HG03280 (cell line): ENCODE measurements around the gene IVD.

Source experiments
- ATAC-seq: cut with Tn5 transposase; IDR thresholded peaks from one replicate; pipeline ENCODE4 v1.9.1; 2021; ENCODE audit warnings: mild to moderate bottlenecking, moderate library complexity; ENCODE audit not compliant: unreplicated experiment

The IVD gene

GRCh38 chr15:40405501-40406381 lies at the start of gene IVD:
TSS of gene IVD (plus strand) at chr15:40405795. CDS start at chr15:40405828, 33 bp downstream.
- ATAC-seq, result peak; percentile 81

DNA sequence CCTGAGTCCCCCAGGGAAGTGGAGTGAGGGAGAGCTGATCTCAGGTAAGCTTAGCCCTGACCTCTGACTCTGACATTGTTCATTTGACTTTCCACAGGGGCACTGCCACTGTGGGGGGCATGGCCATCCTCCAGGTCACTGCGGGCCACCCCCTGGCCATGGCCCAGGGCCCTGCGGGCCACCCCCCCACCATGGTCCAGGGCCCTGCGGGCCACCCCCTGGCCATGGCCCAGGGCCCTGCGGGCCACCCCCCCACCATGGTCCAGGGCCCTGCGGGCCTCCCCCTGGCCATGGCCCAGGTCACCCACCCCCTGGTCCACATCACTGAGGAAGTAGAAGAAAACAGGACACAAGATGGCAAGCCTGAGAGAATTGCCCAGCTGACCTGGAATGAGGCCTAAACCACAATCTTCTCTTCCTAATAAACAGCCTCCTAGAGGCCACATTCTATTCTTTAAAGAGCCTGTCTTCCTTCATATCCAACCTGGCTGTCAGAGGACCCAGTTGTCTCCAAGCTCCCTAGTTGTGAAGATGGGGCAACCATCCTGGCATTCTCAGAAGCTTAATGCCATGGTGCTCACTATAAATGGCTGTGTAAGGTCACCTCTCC lies 49.5 kb upstream of the IVD start:
- ATAC-seq, result no peak

GRCh38 chr15:40357246-40357645 lies 48.3 kb upstream of the IVD start:
- ATAC-seq, result no peak

DNA sequence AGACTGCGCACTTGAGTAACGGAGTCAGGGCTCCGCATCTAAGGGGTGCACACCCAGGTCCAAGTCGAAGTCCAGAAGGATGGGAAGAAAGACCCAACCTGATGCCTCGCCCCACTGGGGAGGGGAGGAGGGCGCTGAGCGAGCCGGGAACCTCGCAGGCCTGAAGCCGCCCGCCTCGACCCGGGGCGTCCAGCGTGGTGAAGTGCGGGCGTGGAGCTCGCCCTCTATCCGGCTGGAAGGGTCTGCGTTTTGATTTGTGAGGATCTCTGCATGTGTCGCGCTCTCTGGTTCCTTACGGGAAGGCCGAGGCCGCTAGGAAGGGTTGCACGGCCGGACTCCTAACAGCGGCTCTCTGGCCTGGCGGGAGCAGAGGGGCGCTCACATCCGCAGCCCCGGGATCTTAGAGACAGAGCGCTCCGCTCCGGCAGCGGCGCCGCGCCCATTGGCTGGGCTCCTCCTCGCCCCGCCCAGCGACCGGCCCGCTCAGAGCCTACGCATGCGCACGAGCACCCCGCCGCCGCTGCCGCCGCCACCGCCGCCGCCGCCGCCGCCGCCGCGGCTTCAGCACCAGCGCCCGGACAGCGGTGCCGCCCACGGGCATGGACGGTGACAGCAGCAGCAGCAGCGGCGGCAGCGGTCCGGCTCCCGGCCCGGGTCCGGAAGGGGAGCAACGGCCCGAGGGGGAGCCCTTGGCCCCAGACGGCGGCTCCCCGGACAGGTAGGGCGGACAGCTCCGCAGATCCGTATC lies 47.7 kb upstream of the IVD start, which contains the start of gene DISP2:
Gene DISP2, plus strand, starts transcription at position 497 of the 748 bp plus-strand sequence. Its CDS starts 103 bp downstream, at position 600.
- ATAC-seq, result peak; percentile 85

- ATAC-seq, result no peak
Observed at GRCh38 chr15:40358471-40359353, 46.9 kb upstream of the IVD start.

DNA sequence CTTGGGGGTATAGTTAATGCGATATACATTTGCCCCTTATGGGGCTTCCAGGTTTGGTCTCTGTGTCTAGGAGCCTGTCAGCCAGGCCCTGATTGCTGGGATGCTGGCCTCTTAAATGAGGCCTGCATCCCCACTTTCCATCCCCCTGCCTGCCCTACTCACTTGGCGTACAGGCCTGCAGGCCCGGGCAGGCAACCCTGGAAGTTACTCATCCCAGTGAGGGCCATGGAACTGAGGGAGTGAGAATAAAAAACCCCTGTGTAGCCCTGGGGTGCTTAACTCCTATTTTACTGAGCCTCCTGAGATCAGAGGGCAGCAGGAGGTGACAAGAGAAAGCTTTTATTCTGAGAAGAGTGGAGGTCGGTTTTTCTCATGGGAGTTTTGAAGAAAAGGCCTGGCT lies 45.6 kb upstream of the IVD start:
- ATAC-seq, result no peak

DNA sequence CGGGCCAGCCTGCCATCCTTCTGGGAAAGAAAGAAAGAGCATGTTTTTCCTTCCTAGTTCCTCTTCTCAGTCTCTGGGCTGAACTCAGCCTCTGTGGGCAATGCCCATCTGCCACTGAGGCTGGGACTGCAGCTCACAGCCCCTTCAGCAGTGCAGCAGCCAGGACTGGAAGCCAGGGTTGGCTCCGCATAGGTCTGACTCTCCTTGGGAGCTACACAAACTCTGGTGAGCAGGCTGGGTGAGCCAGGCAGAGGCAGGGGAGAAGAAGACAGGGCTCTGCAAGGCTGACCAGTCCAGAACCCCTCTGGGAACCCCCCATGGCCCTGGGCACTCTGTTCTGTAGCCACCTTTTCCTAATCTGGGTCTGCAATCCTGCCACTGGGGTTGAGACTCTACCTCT lies 44.0 kb upstream of the IVD start:
- ATAC-seq, result no peak

DNA sequence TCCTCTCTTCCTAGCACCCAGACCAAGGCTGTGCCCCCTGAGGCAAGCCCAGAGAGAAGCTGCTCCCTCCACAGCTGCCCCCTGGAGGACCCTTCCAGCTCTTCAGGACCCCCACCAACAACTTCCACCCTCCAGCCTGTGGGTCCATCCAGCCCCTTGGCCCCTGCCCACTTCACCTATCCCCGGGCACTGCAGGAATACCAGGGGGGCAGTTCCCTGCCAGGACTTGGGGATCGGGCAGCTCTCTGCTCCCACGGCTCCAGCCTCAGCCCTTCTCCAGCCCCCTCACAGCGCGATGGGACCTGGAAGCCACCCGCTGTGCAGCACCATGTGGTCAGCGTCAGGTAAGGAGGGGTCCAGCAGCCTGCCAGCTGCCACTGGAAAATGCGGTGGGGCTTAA lies 42.0 kb upstream of the IVD start:
- ATAC-seq, result no peak

DNA sequence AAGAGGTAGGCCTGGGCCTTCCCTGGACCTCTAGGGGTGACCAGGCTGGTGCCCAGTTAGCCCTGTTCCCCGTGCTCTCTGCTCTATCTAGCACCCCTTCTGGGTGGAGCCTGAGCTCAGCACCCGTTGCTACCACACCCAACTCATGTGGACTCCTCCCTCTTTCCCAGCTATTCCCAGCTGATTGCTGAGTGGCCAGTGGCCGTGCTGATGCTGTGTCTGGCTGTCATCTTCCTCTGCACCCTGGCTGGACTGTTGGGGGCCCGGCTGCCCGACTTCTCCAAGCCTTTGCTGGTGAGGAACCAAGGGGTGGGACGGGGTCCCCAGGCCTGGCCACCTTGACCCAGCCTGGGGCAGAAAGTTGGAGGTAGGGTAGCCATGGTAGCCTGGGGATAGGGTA lies 41.3 kb upstream of the IVD start:
- ATAC-seq, result no peak

DNA sequence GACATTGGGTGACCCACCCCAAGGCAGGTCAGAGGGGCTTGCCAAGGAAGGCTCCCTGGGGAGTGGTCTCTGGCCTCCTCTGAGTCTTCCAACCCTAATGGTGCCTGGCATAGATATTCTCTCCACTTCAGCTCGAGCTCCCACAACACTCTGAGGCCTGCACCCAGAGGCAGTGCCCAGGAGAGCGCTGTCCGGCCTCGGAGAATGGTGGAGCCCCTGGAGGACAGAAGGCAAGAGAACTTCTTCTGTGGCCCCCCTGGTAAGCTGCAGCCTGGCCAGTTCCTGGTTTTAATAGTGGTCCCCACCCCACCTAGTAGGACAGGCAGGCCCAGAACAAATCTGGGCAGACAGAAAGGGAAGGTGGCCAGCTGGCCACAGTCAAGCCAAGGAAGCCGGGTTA lies 40.6 kb upstream of the IVD start:
- no peak for ATAC-seq

GRCh38 chr15:40365624-40366456 lies 39.8 kb upstream of the IVD start:
- no peak for ATAC-seq

GRCh38 chr15:40366457-40367370 lies 38.9 kb upstream of the IVD start:
- ATAC-seq, result no peak

DNA sequence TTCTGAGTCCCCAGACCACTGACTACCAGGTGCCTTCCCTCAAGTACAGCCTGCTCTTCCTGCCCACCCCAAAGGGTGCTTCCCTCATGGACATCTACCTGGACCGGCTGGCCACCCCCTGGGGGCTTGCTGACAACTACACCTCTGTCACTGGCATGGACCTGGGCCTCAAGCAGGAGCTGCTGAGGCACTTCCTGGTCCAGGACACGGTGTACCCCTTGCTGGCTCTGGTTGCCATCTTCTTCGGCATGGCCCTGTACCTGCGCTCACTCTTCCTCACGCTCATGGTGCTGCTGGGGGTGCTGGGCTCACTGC lies 38.3 kb upstream of the IVD start:
- no peak for ATAC-seq

- ATAC-seq, result peak; percentile 73
Observed at GRCh38 chr15:40367686-40368611, 37.6 kb upstream of the IVD start.

DNA sequence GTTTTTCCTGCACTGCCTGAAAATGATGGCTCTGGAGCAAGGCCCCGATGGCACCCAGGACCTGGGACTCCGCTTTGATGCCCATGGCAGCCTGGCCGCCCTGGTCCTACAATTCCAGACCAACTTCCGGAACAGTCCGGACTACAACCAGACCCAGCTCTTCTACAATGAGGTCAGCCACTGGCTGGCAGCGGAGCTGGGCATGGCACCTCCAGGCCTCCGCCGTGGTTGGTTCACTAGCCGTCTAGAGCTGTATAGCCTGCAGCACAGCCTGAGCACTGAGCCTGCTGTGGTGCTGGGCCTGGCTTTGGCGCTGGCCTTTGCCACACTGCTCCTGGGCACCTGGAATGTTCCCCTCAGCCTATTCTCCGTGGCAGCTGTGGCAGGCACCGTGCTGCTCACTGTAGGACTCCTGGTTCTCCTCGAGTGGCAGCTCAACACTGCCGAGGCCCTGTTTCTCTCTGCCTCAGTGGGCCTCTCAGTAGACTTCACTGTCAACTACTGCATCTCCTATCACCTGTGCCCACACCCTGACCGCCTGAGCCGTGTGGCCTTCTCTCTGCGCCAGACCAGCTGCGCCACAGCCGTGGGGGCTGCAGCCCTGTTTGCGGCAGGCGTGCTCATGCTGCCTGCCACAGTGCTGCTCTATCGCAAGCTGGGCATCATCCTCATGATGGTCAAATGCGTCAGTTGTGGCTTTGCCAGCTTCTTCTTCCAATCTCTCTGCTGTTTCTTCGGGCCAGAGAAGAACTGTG lies 36.7 kb upstream of the IVD start:
- no peak for ATAC-seq

DNA sequence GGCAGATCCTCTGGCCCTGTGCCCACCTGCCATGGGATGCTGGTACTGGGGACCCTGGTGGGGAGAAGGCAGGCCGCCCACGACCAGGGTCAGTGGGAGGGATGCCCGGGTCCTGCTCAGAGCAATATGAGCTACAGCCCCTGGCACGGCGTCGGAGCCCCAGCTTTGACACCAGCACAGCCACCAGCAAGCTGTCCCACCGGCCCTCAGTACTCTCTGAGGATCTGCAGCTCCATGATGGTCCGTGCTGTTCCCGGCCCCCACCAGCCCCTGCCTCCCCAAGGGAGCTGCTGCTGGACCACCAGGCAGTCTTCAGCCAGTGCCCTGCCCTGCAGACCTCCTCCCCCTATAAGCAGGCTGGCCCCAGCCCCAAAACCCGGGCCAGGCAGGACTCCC lies 36.1 kb upstream of the IVD start:
- no peak for ATAC-seq

DNA sequence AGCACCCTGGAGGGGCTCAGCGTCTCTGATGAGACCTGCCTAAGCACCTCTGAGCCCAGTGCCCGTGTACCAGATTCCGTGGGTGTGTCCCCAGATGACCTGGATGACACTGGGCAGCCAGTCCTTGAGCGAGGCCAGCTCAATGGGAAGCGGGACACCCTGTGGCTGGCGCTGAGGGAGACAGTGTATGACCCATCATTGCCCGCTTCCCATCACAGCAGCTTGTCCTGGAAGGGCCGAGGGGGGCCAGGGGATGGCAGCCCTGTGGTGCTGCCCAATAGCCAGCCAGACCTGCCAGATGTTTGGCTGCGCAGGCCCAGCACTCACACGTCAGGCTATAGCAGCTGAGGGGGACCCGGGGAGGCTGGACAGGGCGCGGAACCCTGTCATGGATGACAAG lies 35.6 kb upstream of the IVD start:
- no peak for ATAC-seq
